ENCODE data around the gene DENND10. TPM values are rescaled to one million over a fixed set of nuclear protein-coding genes. Genes with fewer than 3 reads are reported as not detected.
"Not testable (repeated sequence)": the region's sequence is repeated elsewhere in the genome, so short reads cannot be mapped to it uniquely, and the experiment has no call there.

Gene DENND10
- total RNA-seq, 1 donor from 2014 or later, result 23.1 TPM

GRCh38 chr10:119129721-119130120, 25.8 kb downstream of the DENND10 start:
- ATAC-seq, result no peak
- DNase-seq (ENCODE audit: low spot score), result no peak

- DNase-seq (ENCODE audit: low spot score) (no peak), ATAC-seq (peak; percentile 66)
Measured at GRCh38 chr10:119131512-119132240, 27.8 kb downstream of the DENND10 start.

GRCh38 chr10:119132521-119133345, 28.8 kb downstream of the DENND10 start:
- no peak for DNase-seq (ENCODE audit: low spot score)

GRCh38 chr10:119133949-119134348, 30.0 kb downstream of the DENND10 start:
- DNase-seq (ENCODE audit: low spot score), result no peak
- ATAC-seq, result no peak

More at GRCh38 chr10:119132521-119133345, 28.8 kb downstream of the DENND10 start:
- ATAC-seq, result peak; percentile 10

GRCh38 chr10:119135513-119135881, 31.6 kb downstream of the DENND10 start:
- peak; percentile 62 for ATAC-seq
- DNase-seq (ENCODE audit: low spot score), result peak; percentile 69

- ATAC-seq, result no peak
- DNase-seq (ENCODE audit: low spot score), result no peak
Measured at GRCh38 chr10:119136084-119136483, 32.2 kb downstream of the DENND10 start.

- ATAC-seq; DNase-seq (ENCODE audit: low spot score): not testable (repeated sequence)
Measured at GRCh38 chr10:119137878-119138277, 34.0 kb downstream of the DENND10 start.

GRCh38 chr10:119138346-119139306, 34.7 kb downstream of the DENND10 start:
- DNase-seq (ENCODE audit: low spot score) (no peak), ATAC-seq (no peak)

- DNase-seq (ENCODE audit: low spot score) (no peak), ATAC-seq (peak; percentile 69)
Measured at GRCh38 chr10:119139464-119140067, 35.7 kb downstream of the DENND10 start.

GRCh38 chr10:119140603-119141245, 36.8 kb downstream of the DENND10 start:
- ATAC-seq (no peak), DNase-seq (ENCODE audit: low spot score) (no peak)

- no peak for DNase-seq (ENCODE audit: low spot score)
- no peak for ATAC-seq
Measured at GRCh38 chr10:119143657-119144056, 39.7 kb downstream of the DENND10 start.

- DNase-seq (ENCODE audit: low spot score) (no peak), ATAC-seq (no peak)
Measured at GRCh38 chr10:119149157-119149556, 45.2 kb downstream of the DENND10 start.

GRCh38 chr10:119149729-119150128, 45.8 kb downstream of the DENND10 start:
- DNase-seq (ENCODE audit: low spot score) (no peak), ATAC-seq (no peak)

GRCh38 chr10:119151601-119152000, 47.7 kb downstream of the DENND10 start:
- not testable (repeated sequence) for DNase-seq (ENCODE audit: low spot score); ATAC-seq

- no peak for DNase-seq (ENCODE audit: low spot score)
Measured at GRCh38 chr10:119153041-119153440, 49.1 kb downstream of the DENND10 start.

GRCh38 chr10:119153661-119154060, 49.7 kb downstream of the DENND10 start:
- ATAC-seq (no peak), DNase-seq (ENCODE audit: low spot score) (no peak)

More at GRCh38 chr10:119153041-119153440, 49.1 kb downstream of the DENND10 start:
- no peak for ATAC-seq

GRCh38 chr10:119159332-119159731, 55.4 kb downstream of the DENND10 start:
- DNase-seq (ENCODE audit: low spot score) (no peak), ATAC-seq (no peak)

GRCh38 chr10:119161680-119162451, 58.0 kb downstream of the DENND10 start:
- ATAC-seq (no peak), DNase-seq (ENCODE audit: low spot score) (peak; percentile 65)

- DNase-seq (ENCODE audit: low spot score) (no peak), ATAC-seq (no peak)
Measured at GRCh38 chr10:119162452-119163092, 58.7 kb downstream of the DENND10 start.

Data from left lobe of liver (tissue), 2 donors.